IPS-11a (cell line): ENCODE results near the gene ACAP1.

ENCODE experiments used
- H3K4me3 ChIP-seq: one replicate; pipeline ENCODE4 v1.5.1; 2013; ENCODE audit warnings: low read depth, low read length, control low read depth

The ACAP1 gene

GRCh38 chr17:7336240-7337175, at the start of gene ACAP1:
ACAP1 (plus strand) TSS chr17:7336529; CDS start chr17:7336735, 206 bp downstream.
- peak within 1 kb of the TSS; percentile 8 for H3K4me3 ChIP-seq

- H3K4me3 ChIP-seq, result no peak overlapping the region
Measured at GRCh38 chr17:7289256-7290032, 46.9 kb upstream of the ACAP1 start.

GRCh38 chr17:7290166-7290565, 46.2 kb upstream of the ACAP1 start:
- H3K4me3 ChIP-seq, result no peak overlapping the region

- H3K4me3 ChIP-seq, result no peak overlapping the region
Measured at GRCh38 chr17:7290685-7291084, 45.6 kb upstream of the ACAP1 start.

GRCh38 chr17:7292194-7292593, 44.1 kb upstream of the ACAP1 start:
- no peak overlapping the region for H3K4me3 ChIP-seq

- no peak overlapping the region for H3K4me3 ChIP-seq
Measured at GRCh38 chr17:7292729-7293128, 43.6 kb upstream of the ACAP1 start.

GRCh38 chr17:7293159-7293558, 43.2 kb upstream of the ACAP1 start:
- H3K4me3 ChIP-seq, result no peak overlapping the region

- peak overlapping the region; percentile 17 for H3K4me3 ChIP-seq
Measured at GRCh38 chr17:7293816-7294613, 42.3 kb upstream of the ACAP1 start.

- H3K4me3 ChIP-seq, result peak within 1 kb of the TSS; percentile 29
Measured at GRCh38 chr17:7294614-7295153, 41.6 kb upstream of the ACAP1 start, which contains the start of gene YBX2. YBX2 (minus strand) TSS chr17:7294639; CDS start chr17:7294500, 139 bp downstream.

- H3K4me3 ChIP-seq, result peak overlapping the region; percentile 29
Measured at GRCh38 chr17:7295230-7296180, 40.8 kb upstream of the ACAP1 start.

- no peak overlapping the region for H3K4me3 ChIP-seq
Measured at GRCh38 chr17:7296189-7296861, 40.0 kb upstream of the ACAP1 start.

GRCh38 chr17:7304179-7304578, 32.1 kb upstream of the ACAP1 start:
- no peak overlapping the region for H3K4me3 ChIP-seq

GRCh38 chr17:7306911-7307685, 29.2 kb upstream of the ACAP1 start, which contains the start of gene EIF5A:
EIF5A (plus strand) TSS chr17:7307628; CDS start chr17:7309636, 2,008 bp downstream.
- H3K4me3 ChIP-seq, result peak within 1 kb of the TSS; percentile 97

- H3K4me3 ChIP-seq, result peak overlapping the region; percentile 97
Measured at GRCh38 chr17:7307686-7308624, 28.4 kb upstream of the ACAP1 start.

- H3K4me3 ChIP-seq, result peak overlapping the region; percentile 97
Measured at GRCh38 chr17:7308625-7309433, 27.5 kb upstream of the ACAP1 start.

- H3K4me3 ChIP-seq, result peak overlapping the region; percentile 97
Measured at GRCh38 chr17:7309628-7310027, 26.7 kb upstream of the ACAP1 start.
